NT2/D1 (cell line): Measurements from ENCODE around the gene PISD.

Experiments
- DNase-seq: peaks from one replicate; pipeline ENCODE4 v3.0.0-alpha.2; 2011; ENCODE audit warnings: low read depth, low spot score
- H3K27me3 ChIP-seq: 2 replicates; pipeline ENCODE4 v1.6.0; 2011; ENCODE audit warnings: mild to moderate bottlenecking; ENCODE audit not compliant: insufficient read length, insufficient read depth
- H3K36me3 ChIP-seq: 2 replicates; pipeline ENCODE4 v1.6.1; 2011; ENCODE audit warnings: mild to moderate bottlenecking, low read length, mixed read lengths; ENCODE audit not compliant: insufficient read depth, insufficient read length
- H3K4me1 ChIP-seq: 2 replicates; pipeline ENCODE4 v1.5.1; 2011; ENCODE audit not compliant: insufficient read depth, insufficient read length
- H3K4me3 ChIP-seq: 2 replicates; pipeline ENCODE4 v1.5.1; 2011; ENCODE audit warnings: low read depth; ENCODE audit not compliant: insufficient read length
- H3K9ac ChIP-seq: 2 replicates; pipeline ENCODE4 v1.6.0; 2011; ENCODE audit warnings: low read depth; ENCODE audit not compliant: insufficient read length
- H3K9me3 ChIP-seq: 2 replicates; pipeline ENCODE4 v1.5.1; 2011; ENCODE audit warnings: mild to moderate bottlenecking, low read length; ENCODE audit not compliant: insufficient read depth
- SUZ12 ChIP-seq: IDR thresholded peaks from 2 replicates; pipeline ENCODE4 v1.6.1; 2011; ENCODE audit not compliant: insufficient read length, insufficient read depth; ENCODE audit errors: extremely low read depth
- YY1 ChIP-seq: IDR thresholded peaks from 2 replicates; pipeline ENCODE4 v1.6.1; 2011; ENCODE audit not compliant: insufficient read length, insufficient read depth
- ZNF274 ChIP-seq: IDR thresholded peaks from 2 replicates; pipeline ENCODE4 v1.6.1; 2011; ENCODE audit warnings: mild to moderate bottlenecking, low read depth, low read length

The PISD gene

GRCh38 chr22:31572939-31573338 lies 89.1 kb downstream of the PISD start:
- no peak overlapping the region for H3K4me3 ChIP-seq
- no peak overlapping the region for H3K9ac ChIP-seq
- DNase-seq, result no peak
- H3K4me1 ChIP-seq, result no peaks in the 10 kb centered on the region
- no peak for TF ChIP-seq YY1
- no peak for TF ChIP-seq ZNF274
- TF ChIP-seq SUZ12, result no peak
- no peaks in the 10 kb centered on the region for H3K9me3 ChIP-seq
- H3K27me3 ChIP-seq, result no peaks in the 10 kb centered on the region
- H3K36me3 ChIP-seq, result no peaks in the 10 kb centered on the region

GRCh38 chr22:31569126-31569525 lies 92.9 kb downstream of the PISD start:
- Histone ChIP-seq H3K9ac (no peak overlapping the region), H3K27me3 (no peaks in the 10 kb centered on the region), H3K4me1 (no peaks in the 10 kb centered on the region), H3K4me3 (no peak overlapping the region), H3K9me3 (no peaks in the 10 kb centered on the region), H3K36me3 (no peaks in the 10 kb centered on the region)
- no peak for DNase-seq
- TF ChIP-seq SUZ12 (no peak), ZNF274 (no peak), YY1 (no peak)
